Loucy (cell line): Measurements from ENCODE around the gene CASZ1.

Experiments used
- H2AFZ ChIP-seq: fragments of 200-600 bp; sonication (generic); 2 replicates; pipeline ENCODE4 v1.6.0; 2016; ENCODE audit warnings: antibody characterized with exemption, mild to moderate bottlenecking, low read length, moderate library complexity
- H3F3A ChIP-seq: fragments of 200-600 bp; 2 replicates; pipeline ENCODE4 v1.6.0; 2016; ENCODE audit warnings: antibody characterized with exemption, low read depth, mild to moderate bottlenecking
- H3K27me3 ChIP-seq: fragments of 200-600 bp; sonication (generic); 2 replicates; pipeline ENCODE4 v1.6.1; 2014; ENCODE audit warnings: low read length, mild to moderate bottlenecking; ENCODE audit not compliant: insufficient read depth, poor library complexity, severe bottlenecking
- H3K36me3 ChIP-seq: fragments of 200-600 bp; sonication (generic); 2 replicates; pipeline ENCODE4 v1.6.1; 2016; ENCODE audit warnings: low read length; ENCODE audit not compliant: insufficient read depth
- H3K4me1 ChIP-seq: fragments of 200-600 bp; sonication (generic); 2 replicates; pipeline ENCODE4 v1.5.1; 2014; ENCODE audit warnings: low read length, mild to moderate bottlenecking; ENCODE audit not compliant: insufficient read depth, poor library complexity, severe bottlenecking
- H3K4me2 ChIP-seq: fragments of 200-600 bp; sonication (generic); 2 replicates; pipeline ENCODE4 v1.6.0; 2014; ENCODE audit warnings: antibody characterized with exemption, low read length, low read depth, mild to moderate bottlenecking; ENCODE audit not compliant: poor library complexity, severe bottlenecking
- H3K4me3 ChIP-seq: fragments of 200-600 bp; sonication (generic); 2 replicates; pipeline ENCODE4 v1.5.1; 2014; ENCODE audit warnings: low read length, mild to moderate bottlenecking, mixed read lengths; ENCODE audit not compliant: poor library complexity, severe bottlenecking
- H3K79me2 ChIP-seq: fragments of 200-600 bp; sonication (generic); 2 replicates; pipeline ENCODE4 v1.6.1; 2014; ENCODE audit warnings: low read length; ENCODE audit not compliant: insufficient read depth
- H3K9ac ChIP-seq: fragments of 200-600 bp; sonication (generic); 2 replicates; pipeline ENCODE4 v1.6.0; 2014; ENCODE audit warnings: mild to moderate bottlenecking, low read depth, low read length, moderate library complexity; ENCODE audit not compliant: poor library complexity, severe bottlenecking
- H3K9me2 ChIP-seq: fragments of 200-600 bp; sonication (generic); replicated peaks from 2 replicates; pipeline ENCODE4 v1.6.1; 2016; ENCODE audit warnings: low read depth, low read length, mixed read lengths
- H3K9me3 ChIP-seq: fragments of 200-600 bp; sonication (generic); 2 replicates; pipeline ENCODE4 v1.6.1; 2014; ENCODE audit warnings: mild to moderate bottlenecking, antibody characterized with exemption, low read length, low read depth; ENCODE audit not compliant: insufficient read depth
- H4K20me1 ChIP-seq: fragments of 200-600 bp; sonication (generic); 2 replicates; pipeline ENCODE4 v1.6.0; 2014; ENCODE audit warnings: antibody characterized with exemption, low read length, mild to moderate bottlenecking; ENCODE audit not compliant: insufficient read depth, poor library complexity, severe bottlenecking
- EZH2phosphoT487 ChIP-seq: fragments of 200-600 bp; IDR thresholded peaks from 2 replicates; pipeline ENCODE4 v1.6.1; 2018; ENCODE audit warnings: antibody characterized with exemption, mild to moderate bottlenecking, moderate library complexity, borderline replicate concordance
- TF ChIP-seq, protein P1 (sequence below): fragments of 200-600 bp; sonication (generic); conservative IDR thresholded peaks from 2 replicates; pipeline ENCODE4 v1.5.1; 2014; ENCODE audit warnings: mild to moderate bottlenecking, antibody characterized with exemption, low read length

The CASZ1 gene

GRCh38 chr1:10623686-10624145 is 172.7 kb downstream of the CASZ1 start:
- no peaks in the 10 kb centered on the region for H3K79me2 ChIP-seq
- no peaks in the 10 kb centered on the region for H3K9me3 ChIP-seq
- H3K9me2 ChIP-seq: no peaks in the 10 kb centered on the region
- TF ChIP-seq, protein P1, sequence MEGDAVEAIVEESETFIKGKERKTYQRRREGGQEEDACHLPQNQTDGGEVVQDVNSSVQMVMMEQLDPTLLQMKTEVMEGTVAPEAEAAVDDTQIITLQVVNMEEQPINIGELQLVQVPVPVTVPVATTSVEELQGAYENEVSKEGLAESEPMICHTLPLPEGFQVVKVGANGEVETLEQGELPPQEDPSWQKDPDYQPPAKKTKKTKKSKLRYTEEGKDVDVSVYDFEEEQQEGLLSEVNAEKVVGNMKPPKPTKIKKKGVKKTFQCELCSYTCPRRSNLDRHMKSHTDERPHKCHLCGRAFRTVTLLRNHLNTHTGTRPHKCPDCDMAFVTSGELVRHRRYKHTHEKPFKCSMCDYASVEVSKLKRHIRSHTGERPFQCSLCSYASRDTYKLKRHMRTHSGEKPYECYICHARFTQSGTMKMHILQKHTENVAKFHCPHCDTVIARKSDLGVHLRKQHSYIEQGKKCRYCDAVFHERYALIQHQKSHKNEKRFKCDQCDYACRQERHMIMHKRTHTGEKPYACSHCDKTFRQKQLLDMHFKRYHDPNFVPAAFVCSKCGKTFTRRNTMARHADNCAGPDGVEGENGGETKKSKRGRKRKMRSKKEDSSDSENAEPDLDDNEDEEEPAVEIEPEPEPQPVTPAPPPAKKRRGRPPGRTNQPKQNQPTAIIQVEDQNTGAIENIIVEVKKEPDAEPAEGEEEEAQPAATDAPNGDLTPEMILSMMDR: no peak
- TF ChIP-seq EZH2phosphoT487: no peak
- H3K4me1 ChIP-seq: no peaks in the 10 kb centered on the region
- no peaks in the 10 kb centered on the region for H3K27me3 ChIP-seq
- H4K20me1 ChIP-seq: no peaks in the 10 kb centered on the region
- no peak overlapping the region for H2AFZ ChIP-seq
- H3K36me3 ChIP-seq: peaks cover 36% of the 10 kb centered on the region; the same call in 1 of the 2 replicates
- no peak overlapping the region for H3K4me3 ChIP-seq
- no peaks in the 10 kb centered on the region for H3F3A ChIP-seq
- no peak overlapping the region for H3K4me2 ChIP-seq
- H3K9ac ChIP-seq: no peak overlapping the region

GRCh38 chr1:10622910-10623685 is 173.3 kb downstream of the CASZ1 start:
- peaks cover 42% of the 10 kb centered on the region; the same call in 1 of the 2 replicates for H3K36me3 ChIP-seq
- no peak overlapping the region for H3K9ac ChIP-seq
- H3K4me1 ChIP-seq: no peaks in the 10 kb centered on the region
- H3K79me2 ChIP-seq: no peaks in the 10 kb centered on the region
- H2AFZ ChIP-seq: no peak overlapping the region
- H3K9me3 ChIP-seq: no peaks in the 10 kb centered on the region
- no peaks in the 10 kb centered on the region for H3K27me3 ChIP-seq
- TF ChIP-seq, protein P1: no peak
- TF ChIP-seq EZH2phosphoT487: no peak
- no peaks in the 10 kb centered on the region for H3F3A ChIP-seq
- no peak overlapping the region for H3K4me2 ChIP-seq
- H3K9me2 ChIP-seq: no peaks in the 10 kb centered on the region
- no peaks in the 10 kb centered on the region for H4K20me1 ChIP-seq
- no peak overlapping the region for H3K4me3 ChIP-seq

DNA sequence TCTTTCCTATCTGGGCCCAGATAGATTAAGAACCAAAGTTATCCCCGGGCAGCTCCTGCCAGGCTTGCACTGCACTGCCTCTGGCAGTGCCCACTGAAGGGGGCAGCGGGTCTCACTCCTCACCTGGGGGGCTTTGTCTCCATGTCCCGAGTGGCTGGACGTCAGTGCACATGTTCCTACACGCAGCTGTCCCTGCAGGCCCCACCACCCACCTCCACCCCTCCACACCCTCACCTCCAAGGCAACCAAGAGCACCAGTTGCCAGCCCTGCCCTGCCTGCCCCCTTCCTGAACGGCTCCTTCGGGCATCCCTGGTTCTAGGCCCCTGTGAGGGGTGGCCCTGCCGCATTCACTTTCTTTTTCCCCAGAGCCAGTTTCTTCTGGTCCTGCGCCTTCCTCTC is 174.5 kb downstream of the CASZ1 start:
- Histone ChIP-seq H3K9me2 (no peaks in the 10 kb centered on the region), H3F3A (no peaks in the 10 kb centered on the region), H3K9ac (no peak overlapping the region), H4K20me1 (no peaks in the 10 kb centered on the region), H3K4me1 (no peaks in the 10 kb centered on the region), H3K9me3 (no peaks in the 10 kb centered on the region), H3K36me3 (peaks cover 37% of the 10 kb centered on the region; the same call in 1 of the 2 replicates), H3K27me3 (no peaks in the 10 kb centered on the region), H3K4me2 (no peak overlapping the region), H3K4me3 (no peak overlapping the region), H2AFZ (no peak overlapping the region), H3K79me2 (no peaks in the 10 kb centered on the region)
- TF ChIP-seq, protein P1: no peak
- TF ChIP-seq EZH2phosphoT487: no peak
